Endothelial cell of umbilical vein (primary cell): ENCODE measurements around the gene METTL26. TPM values are rescaled to one million over a fixed set of nuclear protein-coding genes. Genes with fewer than 3 reads are reported as not detected.

Experiments
- BruUV-seq: library from RNA; stranded (reverse); fragments of 400-500 nt; replicated peaks from 2 replicates; lab custom pipeline; 2021; lab: Mats Ljungman, UMichigan
- CTCF ChIA-PET: fragments of 300-600, 350-600 bp; sonication (Branson Sonifier 250); formaldehyde crosslinking; loops from one replicate; lab custom pipeline; 2021; ENCODE audit warnings: antibody characterized with exemption, inconsistent platforms; lab: Charles Lee
- POLR2A ChIA-PET: fragments of 300-600, 350-600 bp; sonication (Branson Sonifier 250); formaldehyde crosslinking; loops from one replicate; lab custom pipeline; 2021; ENCODE audit warnings: antibody characterized with exemption, inconsistent platforms; lab: Charles Lee
- DNase-seq: peaks from one replicate; pipeline ENCODE4 v3.0.0-alpha.2; 2011; ENCODE audit warnings: low read depth, low spot score
- FAIRE-seq: peaks from 2 replicates; lab custom pipeline; 2011; peaks lifted over from hg19 to GRCh38; lab: Jason Lieb, UNC
- H2AFZ ChIP-seq: 2 replicates; pipeline ENCODE4 v1.6.0; 2012; ENCODE audit warnings: low read depth, low read length, control low read depth, inconsistent platforms
- H3K27ac ChIP-seq: 2 replicates; pipeline ENCODE4 v1.5.1; 2011; ENCODE audit warnings: low read depth, mild to moderate bottlenecking, control low read depth, low read length, moderate library complexity; ENCODE audit not compliant: insufficient read depth
- H3K27me3 ChIP-seq, 2 experiments: 2 replicates each; pipeline versions ENCODE4 v1.6.0 to v1.6.1; 2011; ENCODE audit warnings: low read length in 2 of 2, mixed read lengths in 1 of 2; ENCODE audit not compliant: control insufficient read depth in 2 of 2, insufficient read depth in 2 of 2
- H3K36me3 ChIP-seq, 2 experiments: 2 replicates in 1 of 2; 3 replicates in 1 of 2; pipeline ENCODE4 v1.5.1; 2011; ENCODE audit warnings: low read length in 2 of 2, mild to moderate bottlenecking in 1 of 2, moderate library complexity in 1 of 2; ENCODE audit not compliant: control insufficient read depth in 2 of 2, insufficient read depth in 2 of 2; ENCODE audit errors: extremely low read depth in 1 of 2
- H3K4me1 ChIP-seq: 3 replicates; pipeline ENCODE4 v1.5.1; 2011; ENCODE audit warnings: mild to moderate bottlenecking, low read length; ENCODE audit not compliant: control insufficient read depth, insufficient read depth; ENCODE audit errors: extremely low read depth
- H3K4me2 ChIP-seq: 2 replicates; pipeline ENCODE4 v1.6.1; 2011; ENCODE audit warnings: low read length, control low read depth, mixed read lengths; ENCODE audit not compliant: insufficient read depth
- H3K4me3 ChIP-seq, 3 experiments: fragments of 200-600 bp in 1 of 3; sonication (generic), shearing (Covaris generic) in 1 of 3; replicated peaks in 1 of 3; 2 replicates each; pipeline ENCODE4 v1.5.1; 2011 to 2016; ENCODE audit warnings: control low read depth in 3 of 3, low read length in 3 of 3, mild to moderate bottlenecking in 2 of 3, inconsistent platforms in 1 of 3, low read depth in 1 of 3, moderate library complexity in 1 of 3; ENCODE audit not compliant: insufficient read depth in 1 of 3
- H3K79me2 ChIP-seq: 2 replicates; pipeline ENCODE4 v1.6.0; 2012; ENCODE audit warnings: low read length, inconsistent platforms; ENCODE audit not compliant: control insufficient read depth, insufficient read depth
- H3K9ac ChIP-seq: replicated peaks from 2 replicates; pipeline ENCODE3; 2011; ENCODE audit warnings: low read length, control low read depth; ENCODE audit not compliant: insufficient read depth; ENCODE audit errors: extremely low read depth
- H3K9me1 ChIP-seq: replicated peaks from 3 replicates; pipeline ENCODE4 v1.6.0; 2011; ENCODE audit warnings: mild to moderate bottlenecking, low read length; ENCODE audit not compliant: control insufficient read depth, insufficient read depth; ENCODE audit errors: extremely low read depth
- H3K9me3 ChIP-seq: replicated peaks from 2 replicates; pipeline ENCODE4 v1.5.1; 2012; ENCODE audit warnings: low read length, inconsistent platforms; ENCODE audit not compliant: control insufficient read depth, insufficient read depth
- H4K20me1 ChIP-seq: replicated peaks from 2 replicates; pipeline ENCODE3; 2011; ENCODE audit warnings: mild to moderate bottlenecking, low read length; ENCODE audit not compliant: control insufficient read depth, insufficient read depth; ENCODE audit errors: extremely low read depth
- CTCF ChIP-seq, 2 donors: IDR thresholded peaks; 1 replicate in 1 of 2; 2 replicates in 1 of 2; pipeline ENCODE4 v1.5.1; 2011; ENCODE audit warnings: low read length in 2 of 2, mild to moderate bottlenecking in 2 of 2, moderate library complexity in 2 of 2, control low read depth in 1 of 2, inconsistent platforms in 1 of 2, low read depth in 1 of 2; ENCODE audit not compliant: insufficient read depth in 1 of 2; ENCODE audit errors: extremely low read depth in 1 of 2
- EZH2 ChIP-seq: IDR thresholded peaks from 2 replicates; pipeline ENCODE4 v1.6.1; 2012; ENCODE audit warnings: borderline replicate concordance, low read depth, mild to moderate bottlenecking, moderate library complexity, low read length, inconsistent platforms; ENCODE audit not compliant: severe bottlenecking
- FOS ChIP-seq: IDR thresholded peaks from 2 replicates; pipeline ENCODE4 v1.6.1; 2011; ENCODE audit warnings: mild to moderate bottlenecking, low read length, moderate library complexity, borderline replicate concordance; ENCODE audit not compliant: insufficient read depth
- GATA2 ChIP-seq: IDR thresholded peaks from 2 replicates; pipeline ENCODE4 v1.7.0; 2011; ENCODE audit warnings: low read depth, mild to moderate bottlenecking, moderate library complexity, mixed read lengths, low read length; ENCODE audit not compliant: insufficient read length, insufficient read depth
- JUN ChIP-seq: IDR thresholded peaks from 2 replicates; pipeline ENCODE4 v1.6.1; 2011; ENCODE audit warnings: borderline replicate concordance, low read depth; ENCODE audit not compliant: insufficient read length, insufficient read depth
- MYC ChIP-seq: IDR thresholded peaks from one replicate; pipeline ENCODE4 v1.6.1; 2011; ENCODE audit warnings: mild to moderate bottlenecking, low read depth, low read length
- POLR2A ChIP-seq: IDR thresholded peaks from 2 replicates; pipeline ENCODE4 v1.6.1; 2012; ENCODE audit warnings: low read depth, mild to moderate bottlenecking, control low read depth, low read length
- POLR2AphosphoS5 ChIP-seq: IDR thresholded peaks from 2 replicates; pipeline ENCODE4 v1.6.1; 2012; ENCODE audit warnings: low read depth, mild to moderate bottlenecking, control low read depth, low read length, moderate library complexity; ENCODE audit not compliant: insufficient read depth
- dilution Hi-C: fragments of 300-500 bp; cut with MboI; formaldehyde crosslinking; loops from one replicate; pipeline ENCODE4 v1.15.0; 2019; ENCODE audit warnings: low sequenced_read_pairs; ENCODE audit not compliant: extremely low pct_ligation_motif_present
- intact Hi-C: fragments of 100-400 bp; cut with micrococcal nuclease; formaldehyde crosslinking; loops from one replicate; pipeline ENCODE4 v1.10.0; 2022
- polyA plus RNA-seq, 4 experiments: library from polyadenylated mRNA; depleted of rRNA in 3 of 4; stranded (reverse) in 3 of 4; unstranded in 1 of 4; fragments of >200 nt; gene quantifications; 2 replicates each; pipeline versions ENCODE4 v1.2.1 to v1.2.3, GENCODE V29; 2011 to 2012; ENCODE audit warnings: missing spikeins in 1 of 4
- total RNA-seq: library from RNA; stranded (reverse); gene quantifications from 2 replicates; pipeline ENCODE4 v1.2.3, GENCODE V29; 2021
- TF ChIP-seq, protein P1 (sequence below): IDR thresholded peaks from 2 replicates; pipeline ENCODE4 v1.6.1; 2011; ENCODE audit not compliant: insufficient read depth, insufficient read length

The METTL26 gene
- total and polyA plus RNA-seq, 2 donors (not counting 3 experiments of a cell fraction or from before 2014, with no cell fraction given), result 114 to 138 TPM

DNA sequence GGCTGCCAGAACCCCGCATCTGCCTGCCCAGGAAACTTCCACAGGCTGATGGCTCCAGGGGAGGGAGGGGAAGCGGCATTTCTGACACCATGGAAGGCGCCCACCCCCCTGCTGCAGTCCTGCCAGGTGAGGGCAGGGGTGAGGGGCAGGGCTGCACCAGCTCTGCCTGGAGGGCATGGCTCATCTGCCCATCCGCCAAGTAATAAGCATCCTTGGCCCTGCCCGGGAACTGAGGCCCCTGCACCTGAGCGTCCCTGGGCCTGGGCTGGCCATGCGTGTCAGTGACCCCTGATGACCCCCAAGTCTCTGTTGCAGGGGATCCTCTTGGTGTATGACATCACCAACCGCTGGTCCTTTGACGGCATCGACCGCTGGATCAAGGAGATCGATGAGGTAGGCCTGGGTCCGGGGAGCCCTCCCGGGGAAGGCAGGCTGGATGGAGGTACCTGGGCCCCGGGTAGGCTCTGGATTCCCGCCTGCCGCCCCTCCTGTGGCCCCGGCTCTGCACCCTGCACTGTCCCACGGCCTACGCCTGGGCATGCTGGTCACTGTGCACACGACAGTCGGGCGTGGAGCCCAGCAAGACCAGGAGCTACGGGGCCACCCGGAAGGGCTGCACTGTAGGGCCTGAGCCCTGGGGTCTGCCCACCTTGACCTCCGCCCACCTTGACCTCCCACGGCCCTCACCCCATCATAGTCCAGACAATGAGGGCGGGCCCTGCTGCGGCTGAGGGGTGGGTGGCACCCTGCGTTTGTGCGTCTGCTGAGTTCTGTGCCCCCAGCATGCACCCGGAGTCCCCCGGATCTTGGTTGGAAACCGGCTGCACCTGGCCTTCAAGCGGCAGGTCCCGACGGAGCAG lies 10.8 kb downstream of the METTL26 start:
- DNase-seq (no peak), FAIRE-seq (no peak)
- Histone ChIP-seq H3K9ac (no peak overlapping the region), H3K4me3 (no peak overlapping the region), H2AFZ (no peak overlapping the region), H3K27ac (no peak overlapping the region), H3K36me3 (peaks cover 0 to 5% of the 10 kb centered on the region in 2 experiments), H4K20me1 (no peaks in the 10 kb centered on the region), H3K79me2 (no peaks in the 10 kb centered on the region), H3K4me2 (no peak overlapping the region), H3K9me3 (no peaks in the 10 kb centered on the region), H3K27me3 (no peaks in the 10 kb centered on the region), H3K4me1 (peaks cover 3% of the 10 kb centered on the region), H3K9me1 (no peaks in the 10 kb centered on the region)
- ChIA-PET POLR2A (no interaction called here), CTCF (interaction anchor here (1.0 to 1.6 kb wide), 2 partner anchors 17 to 23 kb away, joined by 3 to 4 read pairs; partner anchors contain the start of gene MCRIP2)
- dilution Hi-C loops, result no loop called here
- TF ChIP-seq FOS (no peak), JUN (no peak), POLR2A (no peak), EZH2 (no peak), POLR2AphosphoS5 (no peak), MYC (no peak), CTCF (IDR thresholded peaks at IDR 0.05; ENCODE audit: extremely low read depth in 1 of 2, insufficient read depth in 1 of 2, low read depth in 1 of 2, low read length in 2 of 2) (no peak), GATA2 (no peak)
- TF ChIP-seq, protein P1, sequence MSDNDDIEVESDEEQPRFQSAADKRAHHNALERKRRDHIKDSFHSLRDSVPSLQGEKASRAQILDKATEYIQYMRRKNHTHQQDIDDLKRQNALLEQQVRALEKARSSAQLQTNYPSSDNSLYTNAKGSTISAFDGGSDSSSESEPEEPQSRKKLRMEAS, result no peak
- no TSS peak for BruUV-seq
- intact Hi-C loops, result no loop called here
